ENCODE data around the gene POU2F1. TPM values are rescaled to one million over a fixed set of nuclear protein-coding genes. Genes with fewer than 3 reads are reported as not detected.

Gene POU2F1
- total and polyA plus RNA-seq, 4 donors = 0.93 to 10.5 (median 6.5) TPM

DNA sequence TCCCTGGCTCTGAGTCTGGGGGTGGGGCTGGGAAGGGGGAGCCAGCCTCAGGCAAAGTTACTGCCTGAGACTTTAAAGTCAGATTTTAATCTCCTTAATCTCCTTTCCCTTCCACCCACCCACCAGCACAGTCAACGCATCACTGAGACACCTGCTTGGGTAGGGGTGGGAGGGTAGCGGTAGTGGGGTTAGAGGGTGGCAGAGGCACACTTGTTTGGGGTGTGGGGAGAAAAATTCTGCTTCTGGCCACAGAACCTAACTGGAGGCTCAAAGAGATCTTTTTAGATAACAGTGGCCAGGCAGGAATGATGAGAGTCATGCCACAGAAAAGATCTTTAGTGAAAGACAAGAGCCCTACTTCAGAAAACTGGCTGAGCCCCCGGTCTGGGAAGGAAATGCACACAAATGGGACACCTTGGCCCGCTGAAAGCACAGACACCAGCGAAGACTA is 253.5 kb downstream of the POU2F1 start (continued):
- TF ChIP-seq, protein P1, sequence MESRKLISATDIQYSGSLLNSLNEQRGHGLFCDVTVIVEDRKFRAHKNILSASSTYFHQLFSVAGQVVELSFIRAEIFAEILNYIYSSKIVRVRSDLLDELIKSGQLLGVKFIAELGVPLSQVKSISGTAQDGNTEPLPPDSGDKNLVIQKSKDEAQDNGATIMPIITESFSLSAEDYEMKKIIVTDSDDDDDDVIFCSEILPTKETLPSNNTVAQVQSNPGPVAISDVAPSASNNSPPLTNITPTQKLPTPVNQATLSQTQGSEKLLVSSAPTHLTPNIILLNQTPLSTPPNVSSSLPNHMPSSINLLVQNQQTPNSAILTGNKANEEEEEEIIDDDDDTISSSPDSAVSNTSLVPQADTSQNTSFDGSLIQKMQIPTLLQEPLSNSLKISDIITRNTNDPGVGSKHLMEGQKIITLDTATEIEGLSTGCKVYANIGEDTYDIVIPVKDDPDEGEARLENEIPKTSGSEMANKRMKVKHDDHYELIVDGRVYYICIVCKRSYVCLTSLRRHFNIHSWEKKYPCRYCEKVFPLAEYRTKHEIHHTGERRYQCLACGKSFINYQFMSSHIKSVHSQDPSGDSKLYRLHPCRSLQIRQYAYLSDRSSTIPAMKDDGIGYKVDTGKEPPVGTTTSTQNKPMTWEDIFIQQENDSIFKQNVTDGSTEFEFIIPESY (IDR thresholded peaks at IDR 0.05) = no peak
- TF ChIP-seq HNF4A (conservative IDR thresholded peaks at IDR 0.05) (no peak), NR2F2 (IDR thresholded peaks at IDR 0.05) (no peak)
- TF ChIP-seq, protein P2, sequence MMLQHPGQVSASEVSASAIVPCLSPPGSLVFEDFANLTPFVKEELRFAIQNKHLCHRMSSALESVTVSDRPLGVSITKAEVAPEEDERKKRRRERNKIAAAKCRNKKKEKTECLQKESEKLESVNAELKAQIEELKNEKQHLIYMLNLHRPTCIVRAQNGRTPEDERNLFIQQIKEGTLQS (IDR thresholded peaks at IDR 0.05) = no peak

DNA sequence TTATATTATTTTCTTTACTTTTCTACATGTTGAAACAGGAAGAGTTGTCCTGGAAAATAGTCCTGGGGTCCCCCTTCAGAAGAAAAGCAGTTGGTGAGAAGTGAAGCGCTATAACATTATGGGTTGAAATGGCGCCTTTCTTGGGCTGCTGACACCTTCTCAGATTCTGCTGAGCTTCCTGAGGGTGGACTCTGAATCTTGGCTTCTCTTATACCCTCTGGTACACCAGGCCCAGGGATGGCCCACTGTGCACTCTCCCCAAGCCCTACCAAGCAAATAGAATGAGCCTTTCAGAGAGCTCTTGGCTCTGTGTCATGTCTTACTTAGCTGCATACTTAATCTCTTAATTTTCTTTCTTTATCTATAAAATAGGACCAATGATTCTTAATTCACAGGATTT is 255.4 kb downstream of the POU2F1 start:
- Histone ChIP-seq H3K4me1 (ENCODE audit: control insufficient read depth in 4 of 4, insufficient read depth in 4 of 4, low read length in 3 of 4) (no peaks in the 10 kb centered on the region), H3K4me3 (ENCODE audit: low read depth in 1 of 3, low read length in 3 of 3) (no peak overlapping the region), H3K36me3 (ENCODE audit: control insufficient read depth in 4 of 4, insufficient read depth in 3 of 4, low read depth in 1 of 4, low read length in 3 of 4) (no peaks in the 10 kb centered on the region), H3K9ac (ENCODE audit: low read depth in 1 of 2, low read length in 2 of 2) (no peak overlapping the region), H3K27me3 (ENCODE audit: control insufficient read depth in 4 of 4, insufficient read depth in 4 of 4, low read length in 3 of 4) (no peaks in the 10 kb centered on the region), H3K27ac (ENCODE audit: low read depth in 1 of 2, low read length in 2 of 2) (no peak overlapping the region), H3K9me3 (ENCODE audit: control insufficient read depth in 4 of 4, low read length in 3 of 4) (no peaks in the 10 kb centered on the region)
- DNase-seq (ENCODE audit: low spot score) = no peak
- WGBS = 98% methylated on average over 2 of the region's 2 CpGs
- TF ChIP-seq, protein P3, sequence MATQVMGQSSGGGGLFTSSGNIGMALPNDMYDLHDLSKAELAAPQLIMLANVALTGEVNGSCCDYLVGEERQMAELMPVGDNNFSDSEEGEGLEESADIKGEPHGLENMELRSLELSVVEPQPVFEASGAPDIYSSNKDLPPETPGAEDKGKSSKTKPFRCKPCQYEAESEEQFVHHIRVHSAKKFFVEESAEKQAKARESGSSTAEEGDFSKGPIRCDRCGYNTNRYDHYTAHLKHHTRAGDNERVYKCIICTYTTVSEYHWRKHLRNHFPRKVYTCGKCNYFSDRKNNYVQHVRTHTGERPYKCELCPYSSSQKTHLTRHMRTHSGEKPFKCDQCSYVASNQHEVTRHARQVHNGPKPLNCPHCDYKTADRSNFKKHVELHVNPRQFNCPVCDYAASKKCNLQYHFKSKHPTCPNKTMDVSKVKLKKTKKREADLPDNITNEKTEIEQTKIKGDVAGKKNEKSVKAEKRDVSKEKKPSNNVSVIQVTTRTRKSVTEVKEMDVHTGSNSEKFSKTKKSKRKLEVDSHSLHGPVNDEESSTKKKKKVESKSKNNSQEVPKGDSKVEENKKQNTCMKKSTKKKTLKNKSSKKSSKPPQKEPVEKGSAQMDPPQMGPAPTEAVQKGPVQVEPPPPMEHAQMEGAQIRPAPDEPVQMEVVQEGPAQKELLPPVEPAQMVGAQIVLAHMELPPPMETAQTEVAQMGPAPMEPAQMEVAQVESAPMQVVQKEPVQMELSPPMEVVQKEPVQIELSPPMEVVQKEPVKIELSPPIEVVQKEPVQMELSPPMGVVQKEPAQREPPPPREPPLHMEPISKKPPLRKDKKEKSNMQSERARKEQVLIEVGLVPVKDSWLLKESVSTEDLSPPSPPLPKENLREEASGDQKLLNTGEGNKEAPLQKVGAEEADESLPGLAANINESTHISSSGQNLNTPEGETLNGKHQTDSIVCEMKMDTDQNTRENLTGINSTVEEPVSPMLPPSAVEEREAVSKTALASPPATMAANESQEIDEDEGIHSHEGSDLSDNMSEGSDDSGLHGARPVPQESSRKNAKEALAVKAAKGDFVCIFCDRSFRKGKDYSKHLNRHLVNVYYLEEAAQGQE (IDR thresholded peaks at IDR 0.05) = no peak
- no peak for TF ChIP-seq RXRA (IDR thresholded peaks at IDR 0.05)
- no peak for TF ChIP-seq HNF4A (conservative IDR thresholded peaks at IDR 0.05)
- TF ChIP-seq YY1 (IDR thresholded peaks at IDR 0.05) = no peak
- TF ChIP-seq EGR1 (IDR thresholded peaks at IDR 0.05; ENCODE audit: low read depth in 2 of 2) = no peak
- TF ChIP-seq, protein P4, sequence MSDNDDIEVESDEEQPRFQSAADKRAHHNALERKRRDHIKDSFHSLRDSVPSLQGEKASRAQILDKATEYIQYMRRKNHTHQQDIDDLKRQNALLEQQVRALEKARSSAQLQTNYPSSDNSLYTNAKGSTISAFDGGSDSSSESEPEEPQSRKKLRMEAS (IDR thresholded peaks at IDR 0.05) = no peak
- TF ChIP-seq, protein P5, sequence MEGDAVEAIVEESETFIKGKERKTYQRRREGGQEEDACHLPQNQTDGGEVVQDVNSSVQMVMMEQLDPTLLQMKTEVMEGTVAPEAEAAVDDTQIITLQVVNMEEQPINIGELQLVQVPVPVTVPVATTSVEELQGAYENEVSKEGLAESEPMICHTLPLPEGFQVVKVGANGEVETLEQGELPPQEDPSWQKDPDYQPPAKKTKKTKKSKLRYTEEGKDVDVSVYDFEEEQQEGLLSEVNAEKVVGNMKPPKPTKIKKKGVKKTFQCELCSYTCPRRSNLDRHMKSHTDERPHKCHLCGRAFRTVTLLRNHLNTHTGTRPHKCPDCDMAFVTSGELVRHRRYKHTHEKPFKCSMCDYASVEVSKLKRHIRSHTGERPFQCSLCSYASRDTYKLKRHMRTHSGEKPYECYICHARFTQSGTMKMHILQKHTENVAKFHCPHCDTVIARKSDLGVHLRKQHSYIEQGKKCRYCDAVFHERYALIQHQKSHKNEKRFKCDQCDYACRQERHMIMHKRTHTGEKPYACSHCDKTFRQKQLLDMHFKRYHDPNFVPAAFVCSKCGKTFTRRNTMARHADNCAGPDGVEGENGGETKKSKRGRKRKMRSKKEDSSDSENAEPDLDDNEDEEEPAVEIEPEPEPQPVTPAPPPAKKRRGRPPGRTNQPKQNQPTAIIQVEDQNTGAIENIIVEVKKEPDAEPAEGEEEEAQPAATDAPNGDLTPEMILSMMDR (IDR thresholded peaks at IDR 0.05; ENCODE audit: low read depth, low read length, missing input control) = no peak
- TF ChIP-seq, protein P2 (IDR thresholded peaks at IDR 0.05) = no peak
- TF ChIP-seq GABPA (IDR thresholded peaks at IDR 0.05 in 1 of 2, conservative IDR thresholded peaks at IDR 0.05 in 1 of 2) = no peak
- TF ChIP-seq, protein P1 (IDR thresholded peaks at IDR 0.05) = no peak
- no peak for TF ChIP-seq HNF4G (IDR thresholded peaks at IDR 0.05)
- no peak for TF ChIP-seq JUND (IDR thresholded peaks at IDR 0.05)
- no peak for TF ChIP-seq FOXA1 (IDR thresholded peaks at IDR 0.05)
- TF ChIP-seq RAD21 (IDR thresholded peaks at IDR 0.05) = no peak
- no peak for TF ChIP-seq NR2F2 (IDR thresholded peaks at IDR 0.05)
- TF ChIP-seq TAF1 (conservative IDR thresholded peaks at IDR 0.05) = no peak
- no peak for TF ChIP-seq FOXA2 (IDR thresholded peaks at IDR 0.05)
- TF ChIP-seq SP1 (IDR thresholded peaks at IDR 0.05) = no peak
